K562 (cell line): ENCODE measurements around the gene TRAPPC8. TPM values are rescaled to one million over a fixed set of nuclear protein-coding genes. Genes with fewer than 3 reads are reported as not detected.

Experiments
- ARHGAP35 ChIP-seq: fragments of 450-650 bp; IDR thresholded peaks from 2 replicates; pipeline ENCODE4 v1.6.1; 2018; ENCODE audit not compliant: partially characterized antibody
- BCOR ChIP-seq: fragments of 450-650 bp; IDR thresholded peaks from 2 replicates; pipeline ENCODE4 v1.6.1; 2016
- CBX1 ChIP-seq: sonication (generic); IDR thresholded peaks from 2 replicates; pipeline ENCODE4 v1.6.1; 2016; ENCODE audit warnings: antibody characterized with exemption, low read depth, mild to moderate bottlenecking
- CREB5 ChIP-seq: fragments of 250-450 bp; sonication (Bioruptor Pico); IDR thresholded peaks from 2 replicates; pipeline ENCODE4 v1.5.0; 2020; ENCODE audit warnings: mild to moderate bottlenecking
- ETV5 ChIP-seq: sonication (generic); formaldehyde crosslinking; IDR thresholded peaks from 2 replicates; pipeline ENCODE4 v1.4.0; 2020; ENCODE audit warnings: low read depth, mild to moderate bottlenecking, missing genetic modification reagents
- GABPB1 ChIP-seq: sonication (generic); formaldehyde crosslinking; IDR thresholded peaks from 2 replicates; pipeline ENCODE4 v1.8.0; 2022; ENCODE audit warnings: mild to moderate bottlenecking, missing genetic modification reagents
- JUN ChIP-seq, 2 experiments: sonication (generic) in 1 of 2; formaldehyde crosslinking in 1 of 2; IDR thresholded peaks; 2 replicates each; pipeline versions ENCODE4 v1.6.1 to v1.8.0; 2012 to 2022; ENCODE audit warnings: borderline replicate concordance in 2 of 2, mild to moderate bottlenecking in 2 of 2, improper control_type of control experiment in 1 of 2, low read depth in 1 of 2, low read length in 1 of 2, missing genetic modification reagents in 1 of 2
- JUNB ChIP-seq: fragments of 450-650 bp; formaldehyde crosslinking; conservative IDR thresholded peaks from 2 replicates; pipeline ENCODE4 v1.4.0; 2020; ENCODE audit warnings: mild to moderate bottlenecking
- KLF16 ChIP-seq: IDR thresholded peaks from 2 replicates; pipeline ENCODE4 v1.6.1; 2016; ENCODE audit warnings: antibody characterized with exemption
- NONO ChIP-seq, 2 experiments: fragments of 200-400 bp in 1 of 2; fragments of 450-650 bp in 1 of 2; formaldehyde crosslinking in 1 of 2; IDR thresholded peaks; 2 replicates each; pipeline ENCODE4 v1.6.1; 2017; ENCODE audit warnings: low read depth in 2 of 2, mild to moderate bottlenecking in 2 of 2, moderate library complexity in 2 of 2, low read length in 1 of 2
- PTBP1 ChIP-seq: fragments of 200-400 bp; formaldehyde crosslinking; IDR thresholded peaks from 2 replicates; pipeline ENCODE4 v1.6.1; 2017; ENCODE audit warnings: low read depth, low read length
- SIN3B ChIP-seq: fragments of 450-650 bp; IDR thresholded peaks from 2 replicates; pipeline ENCODE4 v1.6.1; 2017; ENCODE audit warnings: low read depth, mild to moderate bottlenecking, moderate library complexity
- SOX6 ChIP-seq: fragments of 450-650 bp; IDR thresholded peaks from 2 replicates; pipeline ENCODE4 v1.6.1; 2014; ENCODE audit warnings: mild to moderate bottlenecking
- SUPT5H ChIP-seq: fragments of 450-650 bp; IDR thresholded peaks from 2 replicates; pipeline ENCODE4 v1.6.1; 2016
- TAF1 ChIP-seq: IDR thresholded peaks from 2 replicates; pipeline ENCODE4 v1.6.1; 2011; ENCODE audit warnings: mild to moderate bottlenecking, low read length, moderate library complexity; ENCODE audit not compliant: insufficient read depth, control insufficient read depth, severe bottlenecking; ENCODE audit errors: extremely low read depth
- TCF7L2 ChIP-seq: fragments of 150-350 bp; IDR thresholded peaks from 2 replicates; pipeline ENCODE4 v1.6.1; 2016; ENCODE audit warnings: low read depth, mild to moderate bottlenecking, low read length, moderate library complexity
- ZFP36 ChIP-seq: fragments of 150-350 bp; IDR thresholded peaks from 2 replicates; pipeline ENCODE4 v1.6.1; 2018; ENCODE audit warnings: low read length, low read depth; ENCODE audit not compliant: partially characterized antibody
- ZNF274 ChIP-seq: IDR thresholded peaks from 2 replicates; pipeline ENCODE4 v1.6.1; 2011; ENCODE audit warnings: low read depth, mild to moderate bottlenecking, low read length, moderate library complexity, borderline replicate concordance
- ZNF277 ChIP-seq: fragments of 250-450 bp; sonication (Bioruptor Pico); IDR thresholded peaks from 2 replicates; pipeline ENCODE4 v1.8.0; 2022; ENCODE audit warnings: inconsistent platforms, mild to moderate bottlenecking, moderate library complexity, borderline replicate concordance
- ZNF324 ChIP-seq: fragments of 250-450 bp; sonication (Bioruptor Pico); IDR thresholded peaks from 2 replicates; pipeline ENCODE4 v1.4.0; 2020; ENCODE audit warnings: mild to moderate bottlenecking
- polyA plus RNA-seq, 8 experiments: library from polyadenylated mRNA; depleted of rRNA in 4 of 8; stranded (reverse) in 5 of 8; unstranded in 3 of 8; fragments of >200 nt; fragmentation: Nextera tagmentation in 2 of 8; fragmentation: Illumina TruSeq in 1 of 8; extraction: Ambion mirVana in 2 of 8; extraction: Trizol in 1 of 8; gene quantifications; 2 replicates each; pipeline versions ENCODE4 v1.2.1 to v1.2.3, GENCODE V29; 2011 to 2014; ENCODE audit warnings: inconsistent platforms in 1 of 8, missing spikeins in 1 of 8
- total RNA-seq, 7 experiments: library from RNA; depleted of rRNA in 6 of 7; stranded (reverse); fragments of >200 nt in 6 of 7; fragmentation: Illumina TruSeq in 2 of 7; extraction: Trizol in 2 of 7; gene quantifications; 2 replicates each; pipeline versions ENCODE4 v1.2.1 to v1.2.3, GENCODE V29; 2011 to 2021; ENCODE audit warnings: low replicate concordance in 1 of 7
- TF ChIP-seq, protein P1 (sequence below): fragments of 150-350 bp; conservative IDR thresholded peaks from 2 replicates; pipeline ENCODE4 v1.6.1; 2014; ENCODE audit warnings: low read length
- TF ChIP-seq, protein P2 (sequence below): sonication (generic); IDR thresholded peaks from 2 replicates; pipeline ENCODE4 v1.6.1; 2016

The TRAPPC8 gene
- total and polyA plus RNA-seq, 9 of the 15 experiments (the other 6 are each of a cell fraction or from before 2014, with no cell fraction given): 20.1 to 111 (median 35.6) TPM

DNA sequence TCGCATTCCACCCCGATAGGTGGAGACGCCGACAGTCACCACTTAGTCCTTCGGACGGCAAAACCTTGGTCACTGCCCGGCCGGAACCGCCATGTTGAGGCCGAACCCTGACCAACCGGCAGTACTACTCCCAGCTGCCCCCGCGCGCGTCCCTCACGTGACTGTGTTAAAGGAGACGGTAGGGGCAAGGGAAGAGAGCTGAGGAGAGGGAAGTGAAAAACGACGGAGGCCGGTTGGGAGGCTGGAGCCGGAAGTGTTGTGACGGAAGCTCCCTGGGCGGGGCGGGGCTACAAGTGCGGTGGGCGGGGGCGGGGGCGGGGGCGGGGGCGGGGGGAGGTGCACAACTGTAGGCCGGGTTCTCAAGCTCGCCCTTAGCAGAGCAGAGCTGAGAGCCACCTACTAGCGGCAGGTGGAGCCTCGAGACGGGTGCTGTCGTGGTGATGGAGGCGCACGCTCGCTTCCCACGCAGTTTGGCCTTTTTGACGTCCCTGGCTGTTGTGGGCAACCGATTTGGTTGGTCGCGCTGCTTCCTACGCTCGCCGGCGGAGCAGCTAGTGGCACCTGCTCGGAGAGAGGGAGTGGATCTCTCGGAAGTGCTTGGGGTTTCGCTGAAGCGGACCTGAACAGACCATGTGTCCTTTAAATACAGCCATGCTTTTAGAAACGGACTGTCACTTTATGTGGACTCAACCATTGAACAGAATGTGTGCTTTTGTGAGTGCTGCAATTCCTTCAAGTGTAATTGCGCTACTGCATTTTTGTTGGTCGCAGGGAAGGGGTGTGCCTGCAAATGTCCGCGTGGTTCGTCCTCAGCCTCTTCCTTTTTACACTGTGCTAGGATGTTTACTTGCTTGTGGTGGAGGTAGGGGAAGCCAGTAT is at the start of gene TRAPPC8 (continued):
- peak; percentile 51 for TF ChIP-seq ZFP36
- peak; percentile 88 for TF ChIP-seq SUPT5H
- TF ChIP-seq BCOR: peak; percentile 43; the same call in 1 of the 2 replicates
- TF ChIP-seq JUNB (CRISPR knock-in tag): no peak
- no peak for TF ChIP-seq ZNF277 (CRISPR knock-in tag)
- no peak for TF ChIP-seq NONO (IDR thresholded peaks at IDR 0.05; ENCODE audit: low read depth in 2 of 2, low read length in 1 of 2)
- TF ChIP-seq ZNF274: no peak
- TF ChIP-seq, protein P1, sequence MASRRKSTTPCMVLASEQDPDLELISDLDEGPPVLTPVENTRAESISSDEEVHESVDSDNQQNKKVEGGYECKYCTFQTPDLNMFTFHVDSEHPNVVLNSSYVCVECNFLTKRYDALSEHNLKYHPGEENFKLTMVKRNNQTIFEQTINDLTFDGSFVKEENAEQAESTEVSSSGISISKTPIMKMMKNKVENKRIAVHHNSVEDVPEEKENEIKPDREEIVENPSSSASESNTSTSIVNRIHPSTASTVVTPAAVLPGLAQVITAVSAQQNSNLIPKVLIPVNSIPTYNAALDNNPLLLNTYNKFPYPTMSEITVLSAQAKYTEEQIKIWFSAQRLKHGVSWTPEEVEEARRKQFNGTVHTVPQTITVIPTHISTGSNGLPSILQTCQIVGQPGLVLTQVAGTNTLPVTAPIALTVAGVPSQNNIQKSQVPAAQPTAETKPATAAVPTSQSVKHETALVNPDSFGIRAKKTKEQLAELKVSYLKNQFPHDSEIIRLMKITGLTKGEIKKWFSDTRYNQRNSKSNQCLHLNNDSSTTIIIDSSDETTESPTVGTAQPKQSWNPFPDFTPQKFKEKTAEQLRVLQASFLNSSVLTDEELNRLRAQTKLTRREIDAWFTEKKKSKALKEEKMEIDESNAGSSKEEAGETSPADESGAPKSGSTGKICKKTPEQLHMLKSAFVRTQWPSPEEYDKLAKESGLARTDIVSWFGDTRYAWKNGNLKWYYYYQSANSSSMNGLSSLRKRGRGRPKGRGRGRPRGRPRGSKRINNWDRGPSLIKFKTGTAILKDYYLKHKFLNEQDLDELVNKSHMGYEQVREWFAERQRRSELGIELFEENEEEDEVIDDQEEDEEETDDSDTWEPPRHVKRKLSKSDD: peak; percentile 31; the same call in 1 of the 2 replicates
- TF ChIP-seq KLF16: peak; percentile 28; the same call in 1 of the 2 replicates
- no peak for TF ChIP-seq ZNF324 (CRISPR knock-in tag)
- peak; percentile 60; the same call in 1 of the 2 replicates for TF ChIP-seq ETV5 (CRISPR knock-in tag)
- TF ChIP-seq TAF1: peak; percentile 91
- TF ChIP-seq PTBP1: no peak
- peak; percentile 79 for TF ChIP-seq TCF7L2
- peak; percentile 93 for TF ChIP-seq CBX1
- TF ChIP-seq SIN3B: peak; percentile 91
- TF ChIP-seq SOX6: peak; percentile 17; the same call in 1 of the 2 replicates
- TF ChIP-seq ARHGAP35: no peak
- peak; percentile 68; the same call in 1 of the 2 replicates for TF ChIP-seq JUN (IDR thresholded peaks at IDR 0.05; ENCODE audit: borderline replicate concordance, low read depth, low read length)
- TF ChIP-seq JUN (CRISPR knock-in tag; IDR thresholded peaks at IDR 0.05; ENCODE audit: borderline replicate concordance): no peak
- TF ChIP-seq, protein P2, sequence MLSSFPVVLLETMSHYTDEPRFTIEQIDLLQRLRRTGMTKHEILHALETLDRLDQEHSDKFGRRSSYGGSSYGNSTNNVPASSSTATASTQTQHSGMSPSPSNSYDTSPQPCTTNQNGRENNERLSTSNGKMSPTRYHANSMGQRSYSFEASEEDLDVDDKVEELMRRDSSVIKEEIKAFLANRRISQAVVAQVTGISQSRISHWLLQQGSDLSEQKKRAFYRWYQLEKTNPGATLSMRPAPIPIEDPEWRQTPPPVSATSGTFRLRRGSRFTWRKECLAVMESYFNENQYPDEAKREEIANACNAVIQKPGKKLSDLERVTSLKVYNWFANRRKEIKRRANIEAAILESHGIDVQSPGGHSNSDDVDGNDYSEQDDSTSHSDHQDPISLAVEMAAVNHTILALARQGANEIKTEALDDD: no peak
- TF ChIP-seq GABPB1 (CRISPR knock-in tag): peak; percentile 39; the same call in 1 of the 2 replicates
- TF ChIP-seq CREB5 (CRISPR knock-in tag): no peak
